ENCODE measurements around the gene PSMG4.

The PSMG4 gene

GRCh38 chr6:3278691-3279090 lies 19.9 kb downstream of the PSMG4 start:
- Histone ChIP-seq H3K27me3 (ENCODE audit: insufficient read depth, low read depth) (no peaks in the 10 kb centered on the region), H3K36me3 (ENCODE audit: insufficient read depth) (no peaks in the 10 kb centered on the region), H3K4me3 (IDR thresholded peaks at IDR 0.05; ENCODE audit: insufficient read depth, low read depth, low read length) (no peak overlapping the region), H3K27ac (no peak overlapping the region), H3K4me2 (no peak overlapping the region), H3K4me1 (ENCODE audit: low read depth, poor library complexity, severe bottlenecking) (no peaks in the 10 kb centered on the region), H2AFZ (ENCODE audit: low read depth) (no peak overlapping the region), H3K79me2 (ENCODE audit: insufficient read depth, low read depth) (no peaks in the 10 kb centered on the region), H4K20me1 (ENCODE audit: insufficient read depth) (no peaks in the 10 kb centered on the region), H3K9ac (no peak overlapping the region)
- no peak for TF ChIP-seq CTCF (conservative IDR thresholded peaks at IDR 0.05; ENCODE audit: low read depth, low read length)

GRCh38 chr6:3280091-3280490 lies 21.3 kb downstream of the PSMG4 start:
- no peaks in the 10 kb centered on the region for H3K36me3 ChIP-seq (ENCODE audit: insufficient read depth)
- no peak overlapping the region for H2AFZ ChIP-seq (ENCODE audit: low read depth)
- no peak overlapping the region for H3K27ac ChIP-seq
- H4K20me1 ChIP-seq (ENCODE audit: insufficient read depth) = no peaks in the 10 kb centered on the region
- no peaks in the 10 kb centered on the region for H3K4me1 ChIP-seq (ENCODE audit: low read depth, poor library complexity, severe bottlenecking)
- no peak overlapping the region for H3K9ac ChIP-seq
- TF ChIP-seq CTCF (conservative IDR thresholded peaks at IDR 0.05; ENCODE audit: low read depth, low read length) = no peak
- no peaks in the 10 kb centered on the region for H3K27me3 ChIP-seq (ENCODE audit: insufficient read depth, low read depth)
- no peaks in the 10 kb centered on the region for H3K79me2 ChIP-seq (ENCODE audit: insufficient read depth, low read depth)
- no peak overlapping the region for H3K4me2 ChIP-seq
- H3K4me3 ChIP-seq (IDR thresholded peaks at IDR 0.05; ENCODE audit: insufficient read depth, low read depth, low read length) = no peak overlapping the region

GRCh38 chr6:3280866-3281465 lies 22.2 kb downstream of the PSMG4 start:
- Histone ChIP-seq H3K9ac (no peak overlapping the region), H4K20me1 (ENCODE audit: insufficient read depth) (no peaks in the 10 kb centered on the region), H3K4me2 (no peak overlapping the region), H3K27me3 (ENCODE audit: insufficient read depth, low read depth) (no peaks in the 10 kb centered on the region), H3K27ac (no peak overlapping the region), H3K4me1 (ENCODE audit: low read depth, poor library complexity, severe bottlenecking) (no peaks in the 10 kb centered on the region), H3K36me3 (ENCODE audit: insufficient read depth) (no peaks in the 10 kb centered on the region), H3K4me3 (IDR thresholded peaks at IDR 0.05; ENCODE audit: insufficient read depth, low read depth, low read length) (no peak overlapping the region), H2AFZ (ENCODE audit: low read depth) (no peak overlapping the region), H3K79me2 (ENCODE audit: insufficient read depth, low read depth) (no peaks in the 10 kb centered on the region)
- no peak for TF ChIP-seq CTCF (conservative IDR thresholded peaks at IDR 0.05; ENCODE audit: low read depth, low read length)

- no peak overlapping the region for H3K9ac ChIP-seq
- no peaks in the 10 kb centered on the region for H4K20me1 ChIP-seq (ENCODE audit: insufficient read depth)
- H3K4me1 ChIP-seq (ENCODE audit: low read depth, poor library complexity, severe bottlenecking) = no peaks in the 10 kb centered on the region
- no peak overlapping the region for H3K4me2 ChIP-seq
- no peaks in the 10 kb centered on the region for H3K36me3 ChIP-seq (ENCODE audit: insufficient read depth)
- no peak overlapping the region for H3K27ac ChIP-seq
- H3K79me2 ChIP-seq (ENCODE audit: insufficient read depth, low read depth) = no peaks in the 10 kb centered on the region
- H3K27me3 ChIP-seq (ENCODE audit: insufficient read depth, low read depth) = no peaks in the 10 kb centered on the region
- no peak overlapping the region for H2AFZ ChIP-seq (ENCODE audit: low read depth)
- TF ChIP-seq CTCF (conservative IDR thresholded peaks at IDR 0.05; ENCODE audit: low read depth, low read length) = no peak
- no peak overlapping the region for H3K4me3 ChIP-seq (IDR thresholded peaks at IDR 0.05; ENCODE audit: insufficient read depth, low read depth, low read length)
Observed at GRCh38 chr6:3281631-3282475, 23.1 kb downstream of the PSMG4 start.
